Suppressor macrophage treated with lipopolysaccharide for 4 hours (primary cell): Measurements from ENCODE around the gene CCNK.

Experiments used
- DNase-seq: peaks from one replicate; pipeline ENCODE4 v3.0.0-alpha.2; 2020

Gene CCNK

GRCh38 chr14:99538733-99539132 is 57.5 kb downstream of the CCNK start:
- no peak for DNase-seq

GRCh38 chr14:99539491-99539890 is 58.3 kb downstream of the CCNK start:
- DNase-seq: no peak

- no peak for DNase-seq
Measured at GRCh38 chr14:99540196-99541032, 59.2 kb downstream of the CCNK start.

- DNase-seq: no peak
Measured at GRCh38 chr14:99541211-99541610, 60.0 kb downstream of the CCNK start.

GRCh38 chr14:99541677-99542470 is 60.7 kb downstream of the CCNK start:
- DNase-seq: no peak

GRCh38 chr14:99542566-99542965 is 61.4 kb downstream of the CCNK start:
- DNase-seq: no peak

GRCh38 chr14:99543370-99543769 is 62.2 kb downstream of the CCNK start:
- DNase-seq: no peak

- DNase-seq: no peak
Measured at GRCh38 chr14:99543985-99544384, 62.8 kb downstream of the CCNK start.

GRCh38 chr14:99544991-99545390 is 63.8 kb downstream of the CCNK start:
- no peak for DNase-seq

- DNase-seq: no peak
Measured at GRCh38 chr14:99545586-99545985, 64.4 kb downstream of the CCNK start.

GRCh38 chr14:99546234-99546879 is 65.1 kb downstream of the CCNK start:
- no peak for DNase-seq

GRCh38 chr14:99548255-99548654 is 67.0 kb downstream of the CCNK start:
- DNase-seq: no peak

GRCh38 chr14:99548871-99549515 is 67.8 kb downstream of the CCNK start:
- no peak for DNase-seq

GRCh38 chr14:99549684-99550083 is 68.5 kb downstream of the CCNK start:
- DNase-seq: no peak

GRCh38 chr14:99550387-99550992 is 69.3 kb downstream of the CCNK start:
- DNase-seq: no peak

- DNase-seq: no peak
Measured at GRCh38 chr14:99551034-99551922, 70.1 kb downstream of the CCNK start.

GRCh38 chr14:99552021-99552553 is 70.9 kb downstream of the CCNK start:
- DNase-seq: no peak

GRCh38 chr14:99552572-99553216 is 71.5 kb downstream of the CCNK start:
- no peak for DNase-seq

- no peak for DNase-seq
Measured at GRCh38 chr14:99554184-99554583, 73.0 kb downstream of the CCNK start.

- DNase-seq: no peak
Measured at GRCh38 chr14:99554757-99555531, 73.7 kb downstream of the CCNK start.
